Activated T-cell treated with anti-CD3 and anti-CD28 coated beads for 48 hours (primary cell): ENCODE results near the gene HPCAL1.
"Not testable (repeated sequence)": the region's sequence is repeated elsewhere in the genome, so short reads cannot be mapped to it uniquely, and the experiment has no call there.

Source experiments
- DNase-seq: peaks from one replicate; pipeline ENCODE4 v3.0.0-alpha.2; 2020; ENCODE audit warnings: low read depth

The HPCAL1 gene

GRCh38 chr2:10302479-10303180, at the start of gene HPCAL1:
Gene HPCAL1, plus strand, starts transcription at chr2:10302904. Its CDS starts 116,854 bp downstream, at chr2:10419758.
- peak; percentile 78 for DNase-seq

- no peak for DNase-seq
These were observed 48.9 kb upstream of the HPCAL1 start for GRCh38 chr2:10253596-10254372.

GRCh38 chr2:10254373-10255188, 48.1 kb upstream of the HPCAL1 start:
- DNase-seq: no peak

GRCh38 chr2:10255189-10256030, 47.3 kb upstream of the HPCAL1 start:
- no peak for DNase-seq

GRCh38 chr2:10256031-10256514, 46.6 kb upstream of the HPCAL1 start:
- no peak for DNase-seq

GRCh38 chr2:10256515-10257031, 46.1 kb upstream of the HPCAL1 start:
- DNase-seq: no peak

GRCh38 chr2:10257036-10257435, 45.7 kb upstream of the HPCAL1 start:
- DNase-seq: no peak

- no peak for DNase-seq
These were observed 45.1 kb upstream of the HPCAL1 start for GRCh38 chr2:10257500-10258147.

GRCh38 chr2:10258326-10258725, 44.4 kb upstream of the HPCAL1 start:
- DNase-seq: no peak

GRCh38 chr2:10258726-10259125, 44.0 kb upstream of the HPCAL1 start:
- DNase-seq: no peak

- DNase-seq: no peak
These were observed 42.6 kb upstream of the HPCAL1 start for GRCh38 chr2:10260130-10260529.

- DNase-seq: not testable (repeated sequence)
These were observed 39.2 kb upstream of the HPCAL1 start for GRCh38 chr2:10263526-10263925.

- no peak for DNase-seq
These were observed 38.0 kb upstream of the HPCAL1 start for GRCh38 chr2:10264506-10265328.

GRCh38 chr2:10265329-10266132, 37.2 kb upstream of the HPCAL1 start:
- DNase-seq: no peak

GRCh38 chr2:10266133-10266620, 36.5 kb upstream of the HPCAL1 start:
- DNase-seq: no peak

- DNase-seq: no peak
These were observed 35.7 kb upstream of the HPCAL1 start for GRCh38 chr2:10267036-10267435.

- no peak for DNase-seq
These were observed 34.9 kb upstream of the HPCAL1 start for GRCh38 chr2:10267551-10268465.

- DNase-seq: no peak
These were observed 33.4 kb upstream of the HPCAL1 start for GRCh38 chr2:10269291-10269690.
